RKO (cell line): Measurements from ENCODE around the gene SORCS2.

Experiments used
- DNase-seq: peaks from one replicate; pipeline ENCODE4 v3.0.0-alpha.2; 2016; ENCODE audit warnings: low spot score

The SORCS2 gene

GRCh38 chr4:7415927-7416686 lies 223.8 kb downstream of the SORCS2 start:
- no peak for DNase-seq

DNA sequence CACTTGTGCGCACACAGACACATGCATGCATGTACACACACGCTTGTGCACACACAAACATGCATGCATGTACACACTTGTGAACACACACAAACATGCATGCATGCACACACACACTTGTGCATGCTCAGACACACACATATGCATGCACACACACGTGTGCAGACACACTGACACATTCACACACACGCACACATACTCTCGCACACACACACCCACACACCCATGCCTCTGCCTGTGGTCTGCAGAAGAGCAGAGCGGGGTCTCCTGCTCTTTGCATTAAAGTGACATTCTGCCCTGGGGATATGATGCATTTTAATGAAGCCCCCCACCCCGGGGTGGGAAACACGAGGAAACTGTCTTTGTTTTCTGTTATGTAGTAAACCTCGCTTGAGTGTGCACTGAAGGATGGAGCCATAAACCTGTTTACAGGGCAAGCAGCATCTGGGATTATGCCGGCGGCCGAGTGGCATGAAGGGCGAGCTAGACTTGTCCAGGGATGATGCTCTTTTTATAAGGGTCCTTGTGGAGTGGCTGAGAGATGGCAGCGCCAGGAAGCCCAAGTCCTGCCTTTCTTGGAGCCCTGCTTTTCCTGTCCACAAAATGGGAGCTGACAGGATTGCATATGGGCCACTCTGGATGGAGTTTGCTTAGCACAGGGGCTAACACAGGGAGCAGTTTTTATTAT lies 224.6 kb downstream of the SORCS2 start:
- no peak for DNase-seq

GRCh38 chr4:7417639-7418038 lies 225.3 kb downstream of the SORCS2 start:
- DNase-seq = no peak

DNA sequence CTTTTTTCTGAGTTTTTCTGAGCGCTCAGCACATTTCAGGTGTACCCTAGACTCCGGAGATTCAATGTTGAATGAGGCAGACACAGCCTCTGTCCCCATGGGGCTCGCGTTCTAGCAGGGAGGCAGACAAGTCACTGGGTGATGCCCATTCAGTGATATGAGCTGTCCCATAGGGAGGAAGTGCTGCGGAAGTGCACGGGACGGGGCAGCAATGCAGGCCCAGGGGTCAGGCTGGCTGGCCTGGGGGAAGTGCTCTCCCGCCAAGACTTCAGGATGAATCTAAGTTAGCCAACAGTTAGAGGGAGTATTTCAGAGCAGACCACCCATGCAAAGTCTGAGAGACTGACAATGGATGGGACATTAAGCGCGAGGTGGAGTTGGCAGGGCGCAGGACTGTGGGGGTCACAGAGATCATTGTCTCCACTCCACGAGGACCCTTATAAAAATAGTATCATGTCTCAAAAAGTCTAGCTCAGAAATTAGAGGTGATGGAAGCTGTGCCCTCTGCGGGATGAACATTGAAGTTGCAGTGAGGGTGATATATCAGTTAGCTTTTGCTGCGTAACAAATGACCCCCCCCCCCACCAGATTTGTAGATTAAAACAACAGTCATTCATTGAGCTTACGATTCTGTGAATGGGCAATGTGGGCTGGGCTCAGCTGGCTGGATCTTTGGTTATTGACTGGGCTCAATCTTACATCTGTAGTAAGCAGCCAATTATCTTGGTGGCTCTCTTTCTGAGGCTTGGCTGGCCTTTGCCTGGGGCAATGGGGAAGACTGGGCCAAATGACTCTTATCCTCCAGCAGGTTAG lies 226.0 kb downstream of the SORCS2 start:
- DNase-seq = no peak

DNA sequence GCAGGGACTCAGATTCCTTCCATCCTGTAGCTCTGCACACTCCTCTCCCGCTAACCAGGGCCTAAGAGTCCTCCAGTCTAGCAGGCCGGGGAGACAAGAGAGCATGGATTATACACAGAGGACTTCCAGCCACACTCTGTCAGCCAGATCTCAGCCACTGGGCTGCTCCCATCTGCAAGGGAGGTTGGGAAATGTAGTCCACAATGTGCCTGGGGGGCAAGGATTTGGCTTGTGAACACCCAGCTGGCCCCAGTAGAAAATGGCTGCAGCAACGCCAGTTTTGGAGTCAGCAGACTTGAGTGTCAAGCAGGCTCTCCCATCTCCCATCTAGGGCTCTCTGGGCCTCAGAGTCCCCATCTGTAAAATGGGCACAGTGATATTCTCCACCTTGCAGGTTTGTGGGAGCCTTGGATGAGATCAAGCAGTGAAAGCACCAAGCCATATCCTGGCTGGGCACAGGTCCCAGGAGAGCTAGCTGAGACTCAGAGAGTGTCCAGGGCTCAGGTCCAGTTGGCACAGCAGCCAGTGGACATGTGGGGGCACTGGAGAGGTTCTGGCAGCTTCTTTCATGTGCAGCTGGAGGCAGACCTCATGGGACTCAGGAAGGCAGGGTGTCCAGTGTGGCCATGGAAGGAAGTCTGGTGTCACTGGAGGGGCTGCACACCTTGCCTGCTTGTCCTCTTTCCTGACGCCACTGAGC lies 227.8 kb downstream of the SORCS2 start:
- no peak for DNase-seq

DNA sequence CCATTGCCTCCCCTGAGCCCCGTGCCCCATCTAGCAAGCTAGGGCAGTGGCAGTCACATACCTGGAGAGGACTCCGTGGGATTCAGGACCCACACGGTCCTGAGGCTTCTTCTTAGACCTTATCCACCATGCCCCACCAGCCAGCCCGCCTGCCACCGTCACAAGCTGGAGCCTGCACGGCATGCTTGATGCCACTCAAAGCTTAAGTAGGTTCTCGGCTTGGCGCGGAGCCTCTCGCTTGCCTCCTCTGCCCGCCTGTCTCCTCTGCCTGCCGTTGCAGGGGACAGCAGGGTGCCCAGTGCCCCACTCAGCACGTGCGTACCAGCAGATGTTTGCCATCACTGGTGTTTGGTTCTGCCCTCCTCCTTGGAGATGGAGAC lies 228.3 kb downstream of the SORCS2 start:
- DNase-seq = no peak

- no peak for DNase-seq
These were observed 229.2 kb downstream of the SORCS2 start for GRCh38 chr4:7421356-7422150.

DNA sequence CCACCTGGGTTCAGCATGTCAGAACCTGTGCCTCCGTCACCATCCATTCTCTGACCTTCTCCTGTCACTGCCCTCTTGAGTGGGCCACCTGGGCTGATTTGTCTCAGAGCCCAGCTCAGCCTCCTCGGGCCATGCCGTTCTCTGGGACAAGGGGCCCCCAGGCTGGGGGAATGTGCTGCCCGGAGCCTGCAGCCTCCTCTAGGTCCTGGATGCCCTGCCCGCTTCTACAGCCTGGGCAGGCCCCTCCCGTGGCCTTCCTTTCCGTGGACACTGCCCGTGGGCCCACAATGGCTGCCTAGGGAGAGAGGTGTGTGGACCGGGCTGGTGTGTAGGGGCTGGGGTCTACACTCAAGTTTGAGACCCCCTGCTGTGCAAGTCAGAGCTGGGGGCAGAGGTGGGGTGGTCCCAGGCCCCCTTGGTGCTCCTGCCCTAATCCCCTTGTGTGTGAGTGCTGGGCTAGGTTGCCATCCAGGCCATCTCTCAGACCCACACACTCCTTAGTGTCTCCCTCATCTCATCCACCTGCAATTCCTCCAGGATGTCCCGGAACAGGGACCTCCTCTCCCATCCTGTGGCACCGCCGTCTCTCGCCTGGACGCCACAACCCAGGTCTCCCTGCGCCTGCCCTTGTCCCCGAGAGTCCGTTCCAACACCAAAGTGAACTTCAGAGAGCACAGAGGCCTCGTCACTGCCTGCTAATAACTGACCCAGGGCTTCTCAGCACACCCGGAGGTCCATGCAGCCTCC lies 230.0 kb downstream of the SORCS2 start:
- no peak for DNase-seq

- no peak for DNase-seq
These were observed 230.5 kb downstream of the SORCS2 start for GRCh38 chr4:7422898-7423180.

DNA sequence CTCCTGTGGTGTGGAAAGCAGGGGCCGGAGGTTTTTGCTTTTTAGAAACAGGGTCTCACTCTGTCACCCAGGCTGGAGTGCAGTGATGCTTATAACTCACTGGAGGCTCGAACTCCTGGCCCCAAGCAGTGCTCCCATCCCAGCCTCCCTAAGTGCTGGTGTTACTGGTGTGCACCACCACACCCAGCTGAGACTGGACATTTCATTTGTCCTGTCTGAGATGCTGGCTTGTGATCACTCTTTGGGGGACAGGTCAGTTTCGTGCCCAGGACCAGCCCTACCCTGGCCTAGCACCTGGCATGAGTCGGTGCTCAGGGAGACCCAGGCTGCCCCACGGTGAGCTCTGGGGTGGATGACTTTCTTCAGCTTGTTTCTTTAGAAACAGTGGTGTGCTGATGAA lies 231.1 kb downstream of the SORCS2 start:
- no peak for DNase-seq

GRCh38 chr4:7423801-7424552 lies 231.6 kb downstream of the SORCS2 start:
- DNase-seq = no peak

GRCh38 chr4:7424553-7425111 lies 232.3 kb downstream of the SORCS2 start:
- no peak for DNase-seq

DNA sequence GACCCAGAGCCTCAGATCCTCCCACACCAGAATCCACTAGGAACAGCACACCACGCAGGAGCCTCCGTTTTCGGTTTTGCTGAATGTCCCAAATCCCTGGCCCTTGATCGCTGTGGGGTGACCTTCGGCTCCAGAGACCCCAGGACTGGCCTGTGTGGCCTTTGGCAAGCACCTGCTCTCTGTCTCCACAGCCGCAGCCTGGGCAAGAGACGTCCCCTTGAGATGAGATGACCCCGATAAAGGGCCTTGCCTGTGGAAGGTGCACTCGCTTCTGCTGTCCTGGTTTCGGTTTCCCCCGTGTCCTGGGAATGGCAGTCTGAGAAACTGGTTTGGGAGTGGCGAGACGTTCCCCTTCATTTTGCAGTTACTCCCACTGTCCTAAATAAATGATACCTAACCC lies 232.8 kb downstream of the SORCS2 start:
- no peak for DNase-seq

- no peak for DNase-seq
These were observed 233.5 kb downstream of the SORCS2 start for GRCh38 chr4:7425591-7426468.

DNA sequence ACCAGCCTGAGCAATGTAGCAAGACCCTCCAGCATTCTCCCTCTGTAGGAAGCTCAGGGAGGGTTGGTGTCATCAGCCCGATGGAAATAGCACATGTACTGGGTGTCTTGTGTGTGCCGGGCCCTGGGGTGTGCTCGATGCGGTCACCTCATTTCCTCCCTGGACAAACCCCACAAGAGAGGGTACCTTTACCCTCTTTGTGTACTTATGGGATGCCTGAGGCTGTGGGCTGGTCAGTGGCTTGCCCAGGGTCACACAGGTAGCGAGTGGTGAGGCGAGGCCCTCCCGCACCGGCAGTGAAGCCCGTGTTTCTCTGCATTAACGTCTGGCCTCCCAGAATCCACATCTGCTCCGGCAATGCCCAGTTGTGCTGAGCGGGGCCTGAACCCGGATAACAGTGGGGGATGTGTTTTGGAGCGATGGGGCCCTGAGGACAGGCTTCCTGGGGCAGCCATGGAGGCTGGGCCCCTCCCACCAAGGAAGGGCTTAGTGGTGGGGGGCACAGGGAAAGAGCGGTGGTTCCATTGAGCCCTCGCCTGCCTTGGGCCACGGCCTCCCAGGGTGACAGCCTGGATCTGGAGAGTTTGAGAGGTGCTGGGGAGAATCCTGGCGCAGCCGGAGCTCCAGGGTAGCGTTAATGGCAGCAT lies 234.3 kb downstream of the SORCS2 start:
- DNase-seq = no peak

DNA sequence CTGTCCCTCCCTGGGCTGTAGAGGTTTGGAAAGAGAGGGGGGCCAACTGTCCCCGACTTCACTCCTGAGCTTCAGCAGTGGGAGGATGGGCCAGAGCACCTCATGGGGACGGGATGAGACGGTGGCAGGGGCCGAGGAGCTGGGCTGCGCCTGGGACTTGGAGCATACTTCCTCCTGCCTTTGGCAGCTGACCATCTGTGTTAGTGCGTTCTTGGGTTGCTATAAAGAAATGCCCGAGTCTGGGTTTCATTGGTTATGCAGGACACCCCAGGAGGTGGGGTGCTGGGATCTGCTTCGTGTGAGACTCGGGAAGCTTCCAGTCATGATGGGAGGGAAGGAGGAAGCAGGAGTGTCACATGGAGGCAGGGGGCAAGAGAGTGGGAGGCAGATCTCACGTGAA lies 235.0 kb downstream of the SORCS2 start:
- no peak for DNase-seq

GRCh38 chr4:7427831-7428260 lies 235.5 kb downstream of the SORCS2 start:
- no peak for DNase-seq
